HUES6 (cell line): Measurements from ENCODE around the gene APPBP2.
"Not testable (repeated sequence)": the region's sequence is repeated elsewhere in the genome, so short reads cannot be mapped to it uniquely, and the experiment has no call there.

Source experiments
- H3K27ac ChIP-seq: 2 replicates; pipeline ENCODE4 v1.7.0; 2013; ENCODE audit warnings: low read depth, mild to moderate bottlenecking, low read length, inconsistent platforms
- H3K27me3 ChIP-seq: 2 replicates; pipeline ENCODE4 v1.6.1; 2013; ENCODE audit warnings: low read length; ENCODE audit not compliant: control insufficient read depth, insufficient read depth
- H3K36me3 ChIP-seq: 2 replicates; pipeline ENCODE4 v1.6.1; 2013; ENCODE audit warnings: low read length; ENCODE audit not compliant: control insufficient read depth, insufficient read depth
- H3K4me1 ChIP-seq: 2 replicates; pipeline ENCODE4 v1.6.1; 2013; ENCODE audit warnings: low read length; ENCODE audit not compliant: control insufficient read depth, insufficient read depth
- H3K4me3 ChIP-seq: 2 replicates; pipeline ENCODE4 v1.5.1; 2013; ENCODE audit warnings: low read depth, low read length
- H3K9ac ChIP-seq: one replicate; pipeline ENCODE4 v1.6.1; 2013; ENCODE audit warnings: mild to moderate bottlenecking, low read length
- H3K9me3 ChIP-seq: 2 replicates; pipeline ENCODE4 v1.6.1; 2013; ENCODE audit warnings: low read depth, low read length; ENCODE audit not compliant: control insufficient read depth, insufficient read depth

The APPBP2 gene

DNA sequence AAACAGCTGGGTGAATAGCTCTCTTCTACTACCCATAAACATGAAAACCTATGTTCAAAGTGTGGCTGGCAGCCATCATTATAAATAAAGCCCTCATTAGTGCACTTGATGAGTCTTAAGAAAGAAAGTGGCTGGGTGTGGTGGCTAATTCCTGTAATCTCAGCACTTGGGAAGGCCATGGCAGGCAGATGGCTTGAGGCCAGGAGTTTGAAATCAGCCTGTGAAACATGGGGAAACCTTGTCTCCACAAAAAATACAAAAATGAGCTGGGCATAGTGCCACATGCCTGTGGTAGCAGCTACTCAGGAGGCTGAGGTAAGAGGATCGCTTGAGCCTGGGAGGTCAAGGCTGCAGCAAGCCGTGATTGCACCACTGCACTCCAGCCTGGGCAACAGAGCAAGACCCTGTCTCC lies 28.3 kb upstream of the APPBP2 start:
- Histone ChIP-seq H3K27ac (no peak overlapping the region), H3K9me3 (peaks cover 44% of the 10 kb centered on the region), H3K27me3 (no peaks in the 10 kb centered on the region), H3K4me1 (no peaks in the 10 kb centered on the region), H3K36me3 (no peaks in the 10 kb centered on the region), H3K4me3 (no peak overlapping the region), H3K9ac (no peak overlapping the region)

DNA sequence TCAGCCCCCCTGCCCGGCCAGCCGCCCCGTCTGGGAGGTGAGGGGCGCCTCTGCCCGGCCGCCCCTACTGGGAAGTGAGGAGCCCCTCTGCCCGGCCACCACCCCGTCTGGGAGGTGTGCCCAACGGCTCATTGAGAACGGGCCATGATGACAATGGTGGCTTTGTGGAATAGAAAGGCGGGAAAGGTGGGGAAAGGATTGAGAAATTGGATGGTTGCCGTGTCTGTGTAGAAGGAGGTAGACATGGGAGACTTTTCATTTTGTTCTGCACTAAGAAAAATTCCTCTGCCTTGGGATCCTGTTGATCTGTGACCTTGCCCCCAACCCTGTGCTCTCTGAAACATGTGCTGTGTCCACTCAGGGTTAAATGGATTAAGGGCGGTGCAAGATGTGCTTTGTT lies 26.2 kb upstream of the APPBP2 start:
- not testable (repeated sequence) for H3K27me3 ChIP-seq, H3K9ac ChIP-seq, H3K4me1 ChIP-seq, H3K27ac ChIP-seq, H3K4me3 ChIP-seq, H3K36me3 ChIP-seq
- H3K9me3 ChIP-seq = peaks cover 27% of the 10 kb centered on the region

DNA sequence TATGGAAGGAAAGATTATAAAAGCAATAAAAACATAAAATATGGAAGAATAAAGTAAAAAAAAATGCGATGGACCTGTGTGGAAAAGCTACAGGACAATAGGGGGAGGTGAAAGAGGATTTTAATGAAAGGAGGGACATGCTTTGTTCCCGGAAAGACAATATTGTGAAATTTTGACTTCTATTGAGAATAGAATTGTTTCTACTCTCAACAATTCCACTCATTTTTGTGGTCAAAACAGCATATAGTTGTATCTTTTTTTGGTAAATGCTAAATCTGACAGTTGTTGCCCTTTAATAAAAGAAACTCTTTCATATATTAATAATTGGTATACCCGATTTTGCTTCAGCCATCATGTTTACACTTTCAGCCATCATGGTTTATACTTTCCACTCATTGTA lies 22.9 kb upstream of the APPBP2 start:
- H3K36me3 ChIP-seq = no peaks in the 10 kb centered on the region
- H3K27me3 ChIP-seq = no peaks in the 10 kb centered on the region
- no peak overlapping the region for H3K4me3 ChIP-seq
- no peak overlapping the region for H3K9ac ChIP-seq
- no peak overlapping the region for H3K27ac ChIP-seq
- H3K4me1 ChIP-seq = no peaks in the 10 kb centered on the region; the same call in 1 of the 2 replicates
- peaks cover 13% of the 10 kb centered on the region for H3K9me3 ChIP-seq

DNA sequence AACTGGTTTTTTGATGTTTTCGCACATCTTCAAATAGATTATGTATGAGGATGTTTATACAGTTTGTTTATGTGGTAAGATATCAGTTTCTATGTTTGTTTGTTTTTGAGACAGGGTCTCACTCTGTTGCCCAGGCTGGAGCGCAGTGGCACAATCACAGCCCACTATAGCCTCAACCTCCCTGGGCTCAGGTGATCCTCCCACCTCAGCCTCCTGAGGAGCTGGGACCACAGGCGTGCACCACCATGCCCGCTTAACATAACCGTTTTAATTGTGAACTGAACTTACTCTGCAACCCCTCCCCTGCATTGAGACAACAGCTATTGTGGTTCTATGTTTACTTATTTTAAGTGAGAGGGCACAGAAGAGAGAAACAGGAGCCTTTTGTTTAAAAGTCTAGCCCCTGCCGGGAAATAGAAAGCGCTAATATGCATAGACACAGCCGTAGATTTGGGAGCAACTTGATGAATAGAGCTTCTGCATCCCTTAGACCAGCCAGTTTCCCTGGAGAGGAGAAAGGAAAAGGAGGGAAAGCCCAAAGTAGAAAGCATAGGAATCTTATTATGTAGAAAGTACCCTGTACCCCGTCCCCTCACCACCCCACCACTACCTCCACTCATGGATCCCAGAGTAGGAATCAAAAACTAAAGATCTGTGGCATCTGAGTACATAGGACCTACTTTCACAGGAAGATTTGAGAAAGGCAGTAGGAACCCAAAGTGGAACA lies 19.6 kb upstream of the APPBP2 start:
- Histone ChIP-seq H3K9me3 (0 out of 2 replicates have a peak, but pooled peaks cover 2% of the 10 kb centered on the region), H3K27me3 (no peaks in the 10 kb centered on the region), H3K9ac (no peak overlapping the region), H3K4me3 (no peak overlapping the region), H3K27ac (no peak overlapping the region), H3K4me1 (no peaks in the 10 kb centered on the region; the same call in 1 of the 2 replicates), H3K36me3 (no peaks in the 10 kb centered on the region)

GRCh38 chr17:60542071-60542470 lies 16.0 kb upstream of the APPBP2 start:
- H3K4me1 ChIP-seq = no peaks in the 10 kb centered on the region; the same call in 1 of the 2 replicates
- H3K27me3 ChIP-seq = no peaks in the 10 kb centered on the region
- H3K9ac ChIP-seq = no peak overlapping the region
- no peaks in the 10 kb centered on the region for H3K9me3 ChIP-seq
- H3K4me3 ChIP-seq = no peak overlapping the region
- no peak overlapping the region for H3K27ac ChIP-seq
- no peaks in the 10 kb centered on the region for H3K36me3 ChIP-seq

DNA sequence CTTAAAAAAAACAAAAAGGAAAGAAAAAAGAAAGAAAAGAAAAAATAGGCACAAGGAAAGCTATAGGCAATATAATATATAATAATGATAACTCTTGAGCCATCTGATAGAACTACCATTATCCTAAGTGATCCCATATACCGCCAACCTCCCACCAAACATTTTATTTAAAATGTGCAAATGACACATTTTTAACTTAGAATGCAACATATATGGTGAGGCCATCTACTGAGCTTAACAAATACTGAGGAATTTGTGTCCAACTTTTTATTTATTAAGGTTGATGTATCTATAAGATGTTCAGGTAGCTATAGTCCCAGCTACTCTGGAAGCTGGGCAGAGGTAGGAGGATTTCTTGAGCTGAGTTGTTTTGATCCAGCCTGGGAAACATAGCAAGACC lies 14.4 kb upstream of the APPBP2 start:
- Histone ChIP-seq H3K27ac (no peak overlapping the region), H3K9ac (no peak overlapping the region), H3K9me3 (no peaks in the 10 kb centered on the region), H3K36me3 (no peaks in the 10 kb centered on the region), H3K4me3 (no peak overlapping the region), H3K27me3 (no peaks in the 10 kb centered on the region), H3K4me1 (no peaks in the 10 kb centered on the region)

- H3K4me3 ChIP-seq = no peak overlapping the region
- H3K27me3 ChIP-seq = no peaks in the 10 kb centered on the region
- no peaks in the 10 kb centered on the region for H3K9me3 ChIP-seq
- no peak overlapping the region for H3K27ac ChIP-seq
- H3K36me3 ChIP-seq = no peaks in the 10 kb centered on the region
- no peak overlapping the region for H3K9ac ChIP-seq
- no peaks in the 10 kb centered on the region for H3K4me1 ChIP-seq
Observed at GRCh38 chr17:60539807-60540206, 13.8 kb upstream of the APPBP2 start.

GRCh38 chr17:60538726-60539125 lies 12.7 kb upstream of the APPBP2 start:
- no peak overlapping the region for H3K27ac ChIP-seq

DNA sequence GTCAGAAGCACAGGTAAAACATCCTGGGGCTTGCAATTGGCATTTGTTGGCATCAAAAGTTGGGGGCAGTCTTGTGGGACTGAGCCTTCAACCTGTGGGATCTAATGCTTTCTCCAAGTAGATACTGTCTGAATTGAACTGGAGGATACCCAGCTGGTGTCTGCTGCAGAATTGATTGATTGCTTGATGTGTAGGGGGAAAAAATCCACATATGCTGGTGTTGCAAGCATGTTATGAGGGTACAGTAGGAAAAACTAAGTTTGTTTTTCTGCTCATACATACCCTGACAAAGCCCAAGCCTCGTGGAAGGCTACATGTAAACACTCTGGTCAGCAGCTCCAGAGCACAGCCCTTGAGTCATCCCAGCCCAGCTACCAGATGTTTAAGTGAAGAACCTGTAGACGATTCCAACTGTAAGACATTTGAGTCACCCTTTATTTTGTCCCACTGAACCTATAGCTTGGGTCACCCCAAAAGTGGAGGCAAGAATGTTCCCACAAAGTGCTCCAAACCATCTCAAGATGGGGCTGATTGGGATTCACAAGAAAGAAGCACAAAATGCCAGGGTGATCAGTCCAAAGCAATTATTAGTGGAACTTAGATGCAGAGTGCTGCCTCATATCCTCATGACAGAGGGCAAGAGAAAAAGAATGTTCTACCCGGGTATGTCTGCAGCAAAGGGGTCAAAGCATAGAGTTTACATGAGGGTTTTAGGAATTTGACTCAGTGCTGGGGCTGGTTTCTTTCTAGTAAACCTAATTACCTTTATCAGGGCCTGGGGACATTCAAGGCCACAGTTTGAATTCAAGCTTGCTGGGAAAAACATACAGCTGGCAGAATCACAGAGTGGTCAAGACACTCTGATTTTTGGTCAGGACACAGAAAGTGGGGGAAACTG lies 9.6 kb upstream of the APPBP2 start:
- H3K36me3 ChIP-seq = no peaks in the 10 kb centered on the region
- no peaks in the 10 kb centered on the region for H3K4me1 ChIP-seq
- H3K9ac ChIP-seq = no peak overlapping the region
- H3K27me3 ChIP-seq = no peaks in the 10 kb centered on the region
- no peak overlapping the region for H3K4me3 ChIP-seq
- H3K27ac ChIP-seq = no peak overlapping the region
- H3K9me3 ChIP-seq = no peaks in the 10 kb centered on the region

More at GRCh38 chr17:60538726-60539125, 12.7 kb upstream of the APPBP2 start:
- H3K36me3 ChIP-seq = no peaks in the 10 kb centered on the region
- H3K4me3 ChIP-seq = no peak overlapping the region
- no peaks in the 10 kb centered on the region for H3K9me3 ChIP-seq
- H3K27me3 ChIP-seq = no peaks in the 10 kb centered on the region
- no peak overlapping the region for H3K9ac ChIP-seq
- no peaks in the 10 kb centered on the region for H3K4me1 ChIP-seq

- no peaks in the 10 kb centered on the region for H3K4me1 ChIP-seq
- H3K27ac ChIP-seq = no peak overlapping the region
- 0 out of 2 replicates have a peak, but pooled peaks cover 5% of the 10 kb centered on the region for H3K9me3 ChIP-seq
- no peak overlapping the region for H3K4me3 ChIP-seq
- no peak overlapping the region for H3K9ac ChIP-seq
- H3K36me3 ChIP-seq = no peaks in the 10 kb centered on the region
- H3K27me3 ChIP-seq = no peaks in the 10 kb centered on the region
Observed at GRCh38 chr17:60534613-60535157, 8.6 kb upstream of the APPBP2 start.
